Muscle layer of duodenum (tissue), 2 donors: ENCODE results near the gene DGKD.
A peak's percentile ranks its signal among the peaks of the same experiment; 100 is the strongest.

Experiments used
- H3K27ac ChIP-seq: one replicate; pipeline ENCODE4 v1.7.0; 2013; ENCODE audit warnings: mild to moderate bottlenecking, low read length
- H3K27me3 ChIP-seq: one replicate; pipeline ENCODE4 v1.7.0; 2013; ENCODE audit warnings: low read depth, mild to moderate bottlenecking, control low read depth, low read length
- H3K36me3 ChIP-seq, 2 donors: one replicate each; pipeline ENCODE4 v1.7.0; 2013; ENCODE audit warnings: low read length in 2 of 2, control low read depth in 1 of 2, mild to moderate bottlenecking in 1 of 2; ENCODE audit not compliant: insufficient read depth in 2 of 2, control insufficient read depth in 1 of 2
- H3K4me1 ChIP-seq, 2 donors: one replicate each; pipeline ENCODE4 v1.7.0; 2013; ENCODE audit warnings: low read length in 2 of 2, mild to moderate bottlenecking in 2 of 2, control low read depth in 1 of 2, moderate library complexity in 1 of 2; ENCODE audit not compliant: insufficient read depth in 2 of 2, control insufficient read depth in 1 of 2
- H3K4me3 ChIP-seq, 2 donors: one replicate each; pipeline ENCODE4 v1.7.0; 2013; ENCODE audit warnings: low read length in 2 of 2, low read depth in 1 of 2, mild to moderate bottlenecking in 1 of 2
- H3K9me3 ChIP-seq, 2 donors: one replicate each; pipeline ENCODE4 v1.7.0; 2013; ENCODE audit warnings: low read length in 2 of 2, control low read depth in 1 of 2, mild to moderate bottlenecking in 1 of 2; ENCODE audit not compliant: control insufficient read depth in 1 of 2
- donor health status: healthy.

Gene DGKD

DNA sequence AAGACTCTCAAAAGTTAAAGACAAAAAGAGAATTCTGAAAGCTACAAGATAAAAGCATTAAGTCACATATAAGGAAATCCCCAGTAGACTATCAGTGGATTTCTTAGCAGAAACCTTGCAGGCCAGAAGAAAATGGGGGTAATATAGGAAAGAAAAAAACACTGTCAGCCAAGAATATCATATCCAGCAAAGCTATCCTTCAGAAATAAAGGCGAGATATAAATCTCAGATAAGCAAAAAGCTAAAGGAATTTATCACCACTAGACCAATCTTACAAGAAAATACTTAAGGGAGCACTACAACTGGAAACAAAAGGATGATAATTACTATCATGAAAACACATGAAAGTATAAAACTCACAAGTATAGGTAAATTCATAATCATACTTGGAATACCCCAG, 149.2 kb downstream of the DGKD start:
- H3K9me3 ChIP-seq, result peaks cover 13 to 15% of the 10 kb centered on the region in 2 donors
- H3K4me3 ChIP-seq, result peak overlapping the region in 1 of 2 donors; percentile 8
- no peaks in the 10 kb centered on the region for H3K4me1 ChIP-seq
- H3K27me3 ChIP-seq, result no peaks in the 10 kb centered on the region
- peaks cover 20 to 50% of the 10 kb centered on the region in 2 donors for H3K36me3 ChIP-seq
- no peak overlapping the region for H3K27ac ChIP-seq

DNA sequence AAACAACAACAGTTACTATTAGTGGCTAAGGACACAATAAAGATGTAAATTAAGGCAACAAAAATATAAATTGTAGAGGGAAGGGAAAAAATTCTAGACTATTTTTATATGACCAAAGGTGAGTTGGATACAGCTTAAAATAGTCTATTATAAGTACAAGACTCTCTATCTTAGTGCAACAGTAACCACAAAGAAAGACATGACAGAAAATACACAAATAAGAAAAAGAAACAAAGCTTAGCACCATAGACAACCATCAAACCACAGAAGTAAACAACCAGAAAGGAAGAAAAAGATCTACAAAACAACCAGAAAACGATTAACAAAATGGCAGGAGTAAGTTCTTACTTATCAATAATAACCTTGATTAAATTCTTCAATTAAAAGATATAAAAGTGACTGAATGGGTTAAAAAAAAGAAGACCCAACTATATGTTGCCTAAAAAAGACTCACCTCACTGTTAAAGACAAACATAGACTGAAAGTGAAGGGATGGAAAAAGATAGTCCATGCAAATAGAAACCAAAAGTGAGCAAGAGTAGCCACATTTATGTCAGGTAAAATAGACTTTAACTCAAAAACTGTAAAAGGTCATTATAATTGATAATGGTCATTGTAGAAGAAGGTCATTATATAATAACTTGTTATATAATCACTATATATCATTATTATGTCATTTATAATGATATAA, 149.8 kb downstream of the DGKD start:
- H3K4me1 ChIP-seq, result no peaks in the 10 kb centered on the region
- H3K27ac ChIP-seq, result no peak overlapping the region
- H3K36me3 ChIP-seq, result peaks cover 18 to 50% of the 10 kb centered on the region in 2 donors
- peaks cover 13 to 15% of the 10 kb centered on the region in 2 donors for H3K9me3 ChIP-seq
- no peaks in the 10 kb centered on the region for H3K27me3 ChIP-seq
- peak overlapping the region in 1 of 2 donors; percentile 8 for H3K4me3 ChIP-seq

DNA sequence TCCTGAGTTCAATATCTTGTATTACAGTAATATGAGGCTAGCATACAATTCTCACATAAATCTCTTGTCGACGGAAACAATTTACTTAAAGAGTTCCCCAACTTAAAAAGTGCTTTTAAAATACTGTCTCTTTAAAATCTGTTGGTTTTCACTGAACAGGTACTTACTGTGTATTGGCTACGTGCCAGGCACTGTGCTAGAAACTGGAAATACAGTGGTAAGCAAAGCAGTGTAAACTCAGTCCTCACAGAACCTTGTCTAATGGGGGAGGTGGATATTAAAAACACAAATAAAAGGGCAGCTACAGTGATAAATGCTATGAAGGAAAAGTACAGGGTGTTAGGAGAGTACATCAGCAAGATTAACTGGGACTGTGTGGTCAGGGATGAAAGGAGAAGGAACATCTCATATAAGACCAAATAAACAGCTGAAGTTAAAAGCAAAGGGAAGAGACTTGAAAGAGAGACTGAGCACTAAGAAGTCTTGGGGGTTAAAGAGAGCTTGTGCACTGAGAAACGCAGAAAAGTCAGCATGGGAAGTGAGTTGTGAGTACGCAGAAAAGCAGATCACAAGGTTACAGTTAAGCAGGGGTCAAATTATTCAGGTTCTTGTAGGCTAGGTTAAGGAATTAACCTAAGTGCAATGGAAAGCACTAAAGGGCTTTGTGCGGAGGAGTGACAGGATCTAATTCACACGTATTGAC, 159.8 kb downstream of the DGKD start:
- no peaks in the 10 kb centered on the region for H3K4me1 ChIP-seq
- no peaks in the 10 kb centered on the region for H3K9me3 ChIP-seq
- no peak overlapping the region for H3K4me3 ChIP-seq
- H3K27ac ChIP-seq, result no peak overlapping the region
- H3K27me3 ChIP-seq, result no peaks in the 10 kb centered on the region
- peaks cover 7 to 24% of the 10 kb centered on the region in 2 donors for H3K36me3 ChIP-seq

GRCh38 chr2:233519787-233520611, 165.7 kb downstream of the DGKD start:
- Histone ChIP-seq H3K4me1 (no peaks in the 10 kb centered on the region), H3K9me3 (no peaks in the 10 kb centered on the region), H3K36me3 (peaks cover 24 to 28% of the 10 kb centered on the region in 2 donors), H3K4me3 (no peak overlapping the region), H3K27me3 (no peaks in the 10 kb centered on the region), H3K27ac (no peak overlapping the region)
